ENCODE results near the gene NNT. TPM values are rescaled to one million over a fixed set of nuclear protein-coding genes. Genes with fewer than 3 reads are reported as not detected.
A peak's percentile ranks its signal among the peaks of the same experiment; 100 is the strongest.

Gene NNT
- total and polyA plus RNA-seq, 9 of the 15 experiments (the other 6 are each of a cell fraction or from before 2014, with no cell fraction given) = 21.9 to 68.6 (median 42.2) TPM

- no peak for DNase-seq (ENCODE audit: extremely low read depth in 1 of 4, low spot score in 3 of 4)
These were observed 13.7 kb upstream of the NNT start for GRCh38 chr5:43589310-43589709.

More at GRCh38 chr5:43589310-43589709, 13.7 kb upstream of the NNT start:
- Histone ChIP-seq H3K9me1 (ENCODE audit: control insufficient read depth, insufficient read depth, low read length) (no peaks in the 10 kb centered on the region), H3K4me2 (ENCODE audit: insufficient read depth, low read length) (no peak overlapping the region), H2AFZ (ENCODE audit: low read depth, low read length) (no peak overlapping the region), H3K9ac (ENCODE audit: insufficient read depth in 1 of 2, low read depth in 2 of 2, low read length in 2 of 2) (no peak overlapping the region), H3K9me3 (replicated peaks; ENCODE audit: control insufficient read depth, insufficient read depth, low read depth, low read length) (no peaks in the 10 kb centered on the region), H3K4me3 (no peak overlapping the region), H3K4me1 (replicated peaks in 1 of 2; ENCODE audit: control insufficient read depth in 2 of 2, insufficient read depth in 2 of 2, low read length in 2 of 2) (no peaks in the 10 kb centered on the region), H3K79me2 (ENCODE audit: control insufficient read depth, insufficient read depth, low read length) (no peaks in the 10 kb centered on the region), H3K27ac (ENCODE audit: extremely low read depth, low read depth, low read length) (no peak overlapping the region), H4K20me1 (replicated peaks; ENCODE audit: control insufficient read depth, insufficient read depth, low read length) (no peaks in the 10 kb centered on the region), H3K36me3 (ENCODE audit: control insufficient read depth, insufficient read depth, low read length) (no peaks in the 10 kb centered on the region; the same call in 2 of the 3 replicates), H3K27me3 (ENCODE audit: control insufficient read depth in 2 of 2, insufficient read depth in 2 of 2, low read length in 2 of 2) (no peaks in the 10 kb centered on the region)
- ATAC-seq (no peak), FAIRE-seq (no peak)
- intact Hi-C loops (cut with micrococcal nuclease) = no loop called here
- 71% methylated on average over 1 of the region's 1 CpG for WGBS (ENCODE audit: insufficient coverage, low coverage, missing lambda C conversion rate)
- BruUV-seq (replicated peaks) = no TSS peak
- POLR2A ChIA-PET = interaction anchor here (1.3 to 1.4 kb wide), 2 partner anchors 8 to 13 kb away, joined by 4 read pairs; no protein-coding TSS in a partner anchor
- in situ Hi-C loops (cut with MboI) = no loop called here
- TF ChIP-seq NFE2L1 (tag; IDR thresholded peaks at IDR 0.05; ENCODE audit: borderline replicate concordance, low read depth) (0 out of 2 replicates have a peak, but pooled peaks have one; percentile 18), MAFG (tag; conservative IDR thresholded peaks at IDR 0.05) (peak; percentile 63)
- TF ChIP-seq, protein P1, sequence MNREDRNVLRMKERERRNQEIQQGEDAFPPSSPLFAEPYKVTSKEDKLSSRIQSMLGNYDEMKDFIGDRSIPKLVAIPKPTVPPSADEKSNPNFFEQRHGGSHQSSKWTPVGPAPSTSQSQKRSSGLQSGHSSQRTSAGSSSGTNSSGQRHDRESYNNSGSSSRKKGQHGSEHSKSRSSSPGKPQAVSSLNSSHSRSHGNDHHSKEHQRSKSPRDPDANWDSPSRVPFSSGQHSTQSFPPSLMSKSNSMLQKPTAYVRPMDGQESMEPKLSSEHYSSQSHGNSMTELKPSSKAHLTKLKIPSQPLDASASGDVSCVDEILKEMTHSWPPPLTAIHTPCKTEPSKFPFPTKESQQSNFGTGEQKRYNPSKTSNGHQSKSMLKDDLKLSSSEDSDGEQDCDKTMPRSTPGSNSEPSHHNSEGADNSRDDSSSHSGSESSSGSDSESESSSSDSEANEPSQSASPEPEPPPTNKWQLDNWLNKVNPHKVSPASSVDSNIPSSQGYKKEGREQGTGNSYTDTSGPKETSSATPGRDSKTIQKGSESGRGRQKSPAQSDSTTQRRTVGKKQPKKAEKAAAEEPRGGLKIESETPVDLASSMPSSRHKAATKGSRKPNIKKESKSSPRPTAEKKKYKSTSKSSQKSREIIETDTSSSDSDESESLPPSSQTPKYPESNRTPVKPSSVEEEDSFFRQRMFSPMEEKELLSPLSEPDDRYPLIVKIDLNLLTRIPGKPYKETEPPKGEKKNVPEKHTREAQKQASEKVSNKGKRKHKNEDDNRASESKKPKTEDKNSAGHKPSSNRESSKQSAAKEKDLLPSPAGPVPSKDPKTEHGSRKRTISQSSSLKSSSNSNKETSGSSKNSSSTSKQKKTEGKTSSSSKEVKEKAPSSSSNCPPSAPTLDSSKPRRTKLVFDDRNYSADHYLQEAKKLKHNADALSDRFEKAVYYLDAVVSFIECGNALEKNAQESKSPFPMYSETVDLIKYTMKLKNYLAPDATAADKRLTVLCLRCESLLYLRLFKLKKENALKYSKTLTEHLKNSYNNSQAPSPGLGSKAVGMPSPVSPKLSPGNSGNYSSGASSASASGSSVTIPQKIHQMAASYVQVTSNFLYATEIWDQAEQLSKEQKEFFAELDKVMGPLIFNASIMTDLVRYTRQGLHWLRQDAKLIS (CRISPR knock-in tag; IDR thresholded peaks at IDR 0.05) = no peak
- CTCF ChIA-PET (ENCODE audit: low intra/inter-chr PET ratio) = no interaction called here

Data from K562 (cell line).